Amygdala (tissue), 56 donors: Measurements from ENCODE around the gene LAMA1.
"Not testable (repeated sequence)": the region's sequence is repeated elsewhere in the genome, so short reads cannot be mapped to it uniquely, and the experiment has no call there.

Experiments used
- DNase-seq, 56 donors: peaks; one replicate each; lab custom pipeline; 2025; lab: John Stamatoyannopoulos, UW

The LAMA1 gene

DNA sequence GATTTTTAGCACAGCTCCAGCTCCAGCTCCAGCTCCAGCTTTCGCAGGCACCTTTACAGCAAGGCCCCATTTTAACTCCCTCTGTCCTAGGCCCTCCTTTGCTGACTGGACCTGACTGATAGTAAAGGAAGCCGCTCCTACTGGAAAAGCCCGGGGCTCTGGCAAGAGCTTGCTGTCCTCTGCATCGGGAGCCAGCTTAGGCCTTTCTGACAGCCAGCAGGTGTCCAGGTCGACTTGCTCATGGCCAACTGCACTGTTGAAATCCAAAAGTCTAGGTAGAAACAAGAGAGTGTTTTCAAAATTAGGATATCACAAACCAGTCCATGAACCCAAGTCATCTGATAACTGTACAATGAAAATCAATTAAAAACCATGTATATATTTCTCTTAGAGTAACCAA is 161.1 kb downstream of the LAMA1 start:
- DNase-seq: no peak

DNA sequence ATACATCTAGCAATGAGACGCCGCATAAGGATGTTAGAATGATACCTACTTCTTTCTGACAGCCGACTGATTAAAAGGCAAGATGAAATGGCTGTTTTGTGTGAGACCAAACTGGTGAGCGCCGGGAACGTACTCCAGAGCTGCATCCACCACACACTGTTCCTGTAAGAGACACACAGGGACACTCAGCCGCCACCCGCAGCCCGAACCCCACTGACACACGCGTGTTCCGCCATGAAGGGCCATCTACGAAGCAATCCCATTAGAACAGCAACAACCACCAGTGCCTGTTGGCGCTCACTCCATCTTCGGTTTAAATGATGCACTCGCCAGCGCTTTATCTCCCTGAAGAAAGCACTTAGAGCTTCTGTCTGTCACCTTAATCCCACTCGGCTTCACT is 162.3 kb downstream of the LAMA1 start:
- no peak for DNase-seq

DNA sequence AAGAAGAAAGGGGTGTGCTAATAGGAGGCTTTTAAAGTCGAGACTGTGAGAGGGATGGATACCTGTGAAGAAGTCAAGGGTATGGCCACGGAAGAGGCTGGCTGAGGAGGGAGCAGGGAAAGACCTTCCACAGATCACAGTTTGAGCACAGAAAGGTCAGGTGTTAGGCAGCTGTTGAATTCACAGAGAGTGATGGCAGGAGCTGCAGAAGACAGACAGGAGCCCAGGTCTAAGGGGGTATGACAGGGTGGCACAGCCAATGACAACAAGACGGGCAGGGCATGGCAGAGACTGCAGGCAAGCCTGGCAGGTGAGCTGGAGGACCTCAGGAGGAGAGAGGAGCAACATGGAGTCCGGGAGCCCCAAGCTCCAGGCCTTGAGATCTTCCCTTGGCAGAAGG is 163.1 kb downstream of the LAMA1 start:
- DNase-seq: no peak

DNA sequence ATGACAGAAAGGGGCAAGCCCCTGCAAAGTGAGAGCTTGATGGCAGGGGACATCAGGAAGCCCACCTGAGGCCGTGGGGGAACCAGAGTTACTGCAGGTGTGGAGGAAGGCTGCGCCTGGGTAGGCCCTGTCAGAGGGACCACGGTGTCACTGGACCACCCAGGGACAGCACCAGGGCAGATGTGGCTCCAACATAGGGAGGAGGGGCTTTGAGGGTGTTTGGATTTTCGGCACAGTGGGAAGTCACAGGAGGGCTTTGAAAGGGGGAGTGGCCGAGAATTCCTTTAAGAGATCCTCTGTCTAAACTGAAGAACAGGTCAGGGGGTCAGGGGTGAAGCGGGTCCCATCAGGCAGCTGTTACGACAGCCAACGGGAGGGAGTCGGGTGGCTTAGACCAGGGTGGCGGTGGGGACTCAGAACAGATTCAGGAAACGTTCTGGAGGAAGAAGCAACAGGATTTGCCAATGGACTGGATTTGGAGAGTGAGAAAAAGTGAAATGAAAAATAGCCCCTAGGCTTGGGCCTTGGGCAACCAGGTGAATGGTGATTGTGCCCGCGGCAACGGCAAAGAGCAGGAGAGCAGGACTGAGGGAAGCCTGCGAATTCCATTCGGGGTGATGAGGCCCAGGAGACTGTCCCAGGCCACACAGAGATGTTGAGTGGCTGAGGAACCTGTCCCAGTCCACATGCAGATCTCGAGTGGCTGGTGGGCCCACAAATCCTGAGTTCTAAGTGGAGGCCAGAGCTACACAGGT is 166.1 kb downstream of the LAMA1 start:
- DNase-seq: no peak

DNA sequence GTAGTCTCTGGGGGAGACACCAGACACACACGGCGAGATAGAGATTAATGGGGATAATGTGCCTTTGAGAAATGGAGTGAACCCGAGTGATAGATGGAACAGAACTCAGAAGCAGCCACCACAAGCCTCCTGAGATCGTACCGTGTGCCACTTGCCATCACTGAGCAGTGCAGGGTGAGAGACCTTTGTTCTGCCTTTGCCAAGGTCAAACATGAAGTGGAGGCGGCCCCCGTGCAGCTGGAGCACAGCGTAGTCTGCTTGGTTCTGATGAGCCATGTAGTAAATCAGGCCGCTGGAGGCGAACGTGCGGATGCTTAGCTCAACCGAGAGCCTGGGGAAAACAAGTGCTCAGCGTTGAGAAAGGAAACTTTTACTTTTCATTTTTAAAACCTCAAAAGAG is 167.0 kb downstream of the LAMA1 start:
- DNase-seq: no peak

DNA sequence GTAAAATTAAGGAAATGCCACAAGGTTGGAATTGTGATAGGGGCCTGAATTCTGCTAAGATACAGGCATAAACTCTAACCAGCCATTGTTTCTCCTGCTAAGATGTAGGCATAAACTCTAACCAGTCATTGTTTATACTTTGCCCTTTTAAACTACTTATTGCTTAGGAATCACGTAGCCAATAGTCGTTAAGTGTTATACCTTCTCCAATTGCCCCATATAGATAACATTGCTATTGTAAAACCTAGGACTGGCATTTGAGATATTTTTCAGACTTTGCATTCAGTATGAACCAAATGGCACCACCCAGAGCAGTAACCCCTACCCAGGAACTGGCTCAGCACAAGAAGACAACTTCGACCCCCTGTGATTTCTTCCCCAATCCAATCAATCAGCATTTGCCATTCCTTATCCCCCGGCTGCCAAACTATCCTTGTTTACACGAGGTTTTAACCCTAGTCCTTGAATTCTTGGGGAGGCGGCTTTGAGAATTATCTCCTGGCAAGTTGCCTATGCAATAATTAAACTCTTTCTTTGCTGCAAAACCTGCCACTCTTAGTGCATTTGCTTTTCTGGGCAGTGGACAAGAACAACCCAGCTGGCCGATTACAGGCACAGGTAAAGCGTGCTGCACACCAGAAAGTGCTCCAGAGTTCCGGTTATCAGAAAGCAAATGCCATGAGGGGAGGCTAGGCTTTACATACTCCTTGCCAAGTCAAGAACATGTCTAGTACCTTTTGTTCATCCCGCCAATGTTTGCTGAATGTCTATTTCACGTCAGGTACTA is 167.6 kb downstream of the LAMA1 start:
- DNase-seq: no peak

- no peak for DNase-seq
Observed at GRCh38 chr18:6948281-6949055, 169.1 kb downstream of the LAMA1 start.

GRCh38 chr18:6947338-6948030 is 170.1 kb downstream of the LAMA1 start:
- DNase-seq: no peak

- no peak for DNase-seq
Observed at GRCh38 chr18:6943143-6943542, 174.5 kb downstream of the LAMA1 start.

GRCh38 chr18:6942742-6943141 is 174.9 kb downstream of the LAMA1 start:
- no peak for DNase-seq

- no peak for DNase-seq
Observed at GRCh38 chr18:6941996-6942395, 175.6 kb downstream of the LAMA1 start.

DNA sequence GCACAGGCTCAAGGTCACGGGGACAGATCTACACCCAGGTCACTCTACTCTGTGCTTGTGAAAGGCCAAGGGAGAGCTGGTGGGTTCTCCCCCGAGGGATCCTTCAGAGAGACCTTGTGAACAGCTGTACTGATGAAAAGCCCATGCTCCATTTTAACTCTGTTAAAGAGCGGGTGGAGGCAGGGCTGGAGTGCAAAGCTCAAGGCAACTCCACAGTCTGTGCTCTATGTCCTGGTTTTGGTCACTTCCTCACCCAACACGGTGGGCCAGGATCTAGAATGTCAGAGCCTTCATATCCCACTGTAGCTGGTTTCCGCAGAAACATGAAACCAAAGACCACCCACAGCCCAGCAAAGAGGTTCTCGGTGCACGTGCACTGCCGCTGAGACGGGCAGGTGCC is 177.1 kb downstream of the LAMA1 start:
- DNase-seq: no peak

DNA sequence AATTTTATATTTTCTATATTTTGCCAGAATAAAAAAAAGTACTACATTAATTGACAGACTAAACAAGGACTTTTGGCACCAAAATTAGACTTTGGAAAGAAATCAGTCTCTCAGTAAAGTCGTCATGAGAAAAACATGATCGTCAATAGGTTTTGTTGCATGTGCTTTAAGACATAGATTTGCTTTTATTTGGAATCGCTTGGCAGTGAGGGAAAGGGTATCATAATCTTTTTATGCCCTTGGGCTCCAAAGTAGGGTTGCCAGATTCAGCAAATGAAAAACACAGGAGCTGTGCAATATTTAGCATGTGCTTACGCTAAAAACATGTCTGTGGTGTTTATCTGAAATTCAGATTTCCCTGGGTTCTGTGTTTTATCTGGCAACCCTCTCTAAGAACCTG is 177.6 kb downstream of the LAMA1 start:
- DNase-seq: no peak

DNA sequence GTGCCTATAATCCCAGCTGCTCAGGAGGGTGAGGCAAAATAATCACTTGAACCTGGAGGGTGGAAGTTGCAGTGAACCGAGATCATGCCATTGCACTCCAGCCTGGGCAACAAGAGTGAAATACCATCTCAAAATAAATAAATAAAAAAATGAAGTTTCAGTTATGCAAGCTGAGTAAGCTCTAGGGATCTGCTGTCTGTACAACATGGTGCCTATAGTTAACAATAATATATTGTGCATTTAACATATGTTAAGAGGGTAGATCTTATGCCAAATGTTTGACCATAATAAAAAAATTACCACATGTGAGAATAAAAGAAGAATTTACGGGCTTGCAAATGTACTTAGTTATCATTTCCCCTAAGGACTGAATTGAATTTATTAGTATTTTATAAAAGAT is 179.2 kb downstream of the LAMA1 start:
- DNase-seq: not testable (repeated sequence)

GRCh38 chr18:6938003-6938402 is 179.6 kb downstream of the LAMA1 start:
- DNase-seq: no peak

DNA sequence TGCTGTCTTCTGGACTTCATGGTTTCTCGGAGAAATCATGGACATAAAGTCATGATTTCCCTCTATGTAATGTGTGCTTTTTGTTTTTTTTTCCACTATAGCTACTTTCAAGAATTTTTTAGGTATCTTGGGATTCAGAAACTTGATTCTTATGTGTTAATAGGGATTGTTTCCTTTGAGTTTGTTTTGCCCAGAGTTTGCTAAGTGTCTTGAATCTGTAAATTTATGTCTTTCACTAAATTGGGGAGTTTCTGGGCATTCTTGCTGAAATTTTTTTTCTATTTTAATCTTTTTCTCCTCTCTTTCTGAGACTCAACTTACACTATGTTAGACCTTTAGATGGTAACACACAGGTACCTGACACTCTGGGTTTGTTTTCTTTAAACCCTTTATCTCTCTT is 182.7 kb downstream of the LAMA1 start:
- no peak for DNase-seq

DNA sequence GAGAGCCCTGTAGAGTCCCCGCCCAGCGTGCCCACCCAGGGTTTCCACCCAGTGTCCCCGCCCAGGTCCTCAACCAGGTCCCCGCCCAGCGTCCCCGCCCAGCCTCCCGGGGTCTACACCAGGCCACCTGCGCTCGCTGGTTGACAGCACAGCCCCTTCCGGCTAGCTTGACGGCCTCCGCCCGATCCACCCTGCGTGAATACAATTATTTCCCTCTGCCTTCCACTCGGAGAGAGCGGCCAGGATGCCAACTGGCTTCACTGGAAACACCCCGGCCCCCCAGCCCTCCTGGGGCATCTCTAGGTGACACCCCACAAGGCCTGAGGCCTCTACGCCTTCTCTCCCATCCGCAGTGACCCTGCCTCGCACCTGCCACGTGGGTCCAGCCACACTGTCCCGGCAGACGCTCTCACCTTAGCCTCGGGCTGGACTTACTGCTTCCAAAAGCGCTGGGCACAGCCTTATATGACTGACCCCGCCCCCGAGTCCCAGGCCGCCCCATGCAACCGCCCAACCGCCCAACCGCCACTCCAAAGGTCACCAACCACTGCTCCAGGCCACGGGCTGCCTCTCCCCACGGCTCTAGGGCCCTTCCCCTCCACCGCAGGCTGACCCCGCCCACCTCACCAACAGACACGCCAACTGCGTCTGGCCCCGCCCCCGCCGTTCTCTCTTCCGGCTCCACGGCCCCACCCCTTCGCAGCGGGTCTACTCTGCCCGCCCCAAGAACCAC is 188.1 kb downstream of the LAMA1 start:
- DNase-seq: no peak

- no peak for DNase-seq
Observed at GRCh38 chr18:6928359-6928758, 189.2 kb downstream of the LAMA1 start.

DNA sequence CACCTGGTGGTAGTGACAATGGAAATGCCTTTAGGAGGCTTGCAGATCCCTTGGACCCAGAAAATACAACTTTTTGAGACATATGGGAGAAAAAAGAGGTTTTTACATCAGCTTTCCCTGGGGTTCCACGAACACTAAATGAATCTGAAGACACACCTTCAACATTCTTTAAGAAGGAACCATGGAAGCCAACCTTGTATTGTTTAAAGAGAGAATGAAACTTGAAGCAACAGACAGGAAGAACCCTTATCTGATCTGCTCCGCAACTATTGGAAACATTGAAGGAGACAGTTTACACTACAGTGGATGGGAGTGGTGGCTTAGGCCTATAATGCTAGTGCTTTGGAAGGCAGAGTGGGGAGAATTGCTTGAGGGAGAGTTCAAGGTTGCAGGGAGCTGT is 190.4 kb downstream of the LAMA1 start:
- DNase-seq: no peak

- DNase-seq: no peak
Observed at GRCh38 chr18:6923220-6923619, 194.4 kb downstream of the LAMA1 start.
